Prostate gland (tissue), 2 donors: ENCODE measurements around the gene EHMT1.

Experiments used
- POLR2A ChIP-seq: fragments of 450-650 bp; IDR thresholded peaks from one replicate; pipeline ENCODE4 v1.6.1; 2016; ENCODE audit warnings: antibody characterized with exemption, mild to moderate bottlenecking
- POLR2AphosphoS5 ChIP-seq: sonication (generic); formaldehyde crosslinking; IDR thresholded peaks from one replicate; pipeline ENCODE4 v1.6.1; 2017; ENCODE audit warnings: antibody characterized with exemption
- TF ChIP-seq, protein P1 (sequence below), 4 experiments: fragments of 200-600 bp in 2 of 4; fragments of 450-650 bp in 2 of 4; sonication (generic) in 2 of 4; IDR thresholded peaks; 1 replicate in 3 of 4; 2 replicates in 1 of 4; pipeline ENCODE4 v1.5.1; 2016 to 2019; ENCODE audit warnings: antibody characterized with exemption in 4 of 4, mild to moderate bottlenecking in 2 of 4, moderate library complexity in 2 of 4

DNA sequence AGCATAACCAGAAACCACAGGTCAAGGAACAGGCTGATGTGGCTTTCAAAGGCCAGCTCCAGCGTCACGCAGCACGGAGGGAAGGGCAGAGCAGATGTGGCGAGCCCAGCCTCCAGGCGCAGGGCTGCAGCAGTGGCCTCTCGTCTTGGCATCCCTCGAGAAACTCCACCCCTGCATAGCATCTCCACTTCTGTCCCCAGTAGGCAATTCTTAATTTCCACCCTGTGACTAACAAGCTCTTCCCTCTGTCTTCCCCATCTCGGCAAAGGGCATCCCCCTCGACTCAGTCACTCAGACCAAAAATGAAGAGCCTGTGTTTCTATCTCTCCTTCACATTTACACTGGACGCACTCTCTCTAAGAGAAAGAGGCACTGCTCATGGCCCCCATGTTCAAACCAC is 257.0 kb downstream of the EHMT1 start:
- TF ChIP-seq, protein P1, sequence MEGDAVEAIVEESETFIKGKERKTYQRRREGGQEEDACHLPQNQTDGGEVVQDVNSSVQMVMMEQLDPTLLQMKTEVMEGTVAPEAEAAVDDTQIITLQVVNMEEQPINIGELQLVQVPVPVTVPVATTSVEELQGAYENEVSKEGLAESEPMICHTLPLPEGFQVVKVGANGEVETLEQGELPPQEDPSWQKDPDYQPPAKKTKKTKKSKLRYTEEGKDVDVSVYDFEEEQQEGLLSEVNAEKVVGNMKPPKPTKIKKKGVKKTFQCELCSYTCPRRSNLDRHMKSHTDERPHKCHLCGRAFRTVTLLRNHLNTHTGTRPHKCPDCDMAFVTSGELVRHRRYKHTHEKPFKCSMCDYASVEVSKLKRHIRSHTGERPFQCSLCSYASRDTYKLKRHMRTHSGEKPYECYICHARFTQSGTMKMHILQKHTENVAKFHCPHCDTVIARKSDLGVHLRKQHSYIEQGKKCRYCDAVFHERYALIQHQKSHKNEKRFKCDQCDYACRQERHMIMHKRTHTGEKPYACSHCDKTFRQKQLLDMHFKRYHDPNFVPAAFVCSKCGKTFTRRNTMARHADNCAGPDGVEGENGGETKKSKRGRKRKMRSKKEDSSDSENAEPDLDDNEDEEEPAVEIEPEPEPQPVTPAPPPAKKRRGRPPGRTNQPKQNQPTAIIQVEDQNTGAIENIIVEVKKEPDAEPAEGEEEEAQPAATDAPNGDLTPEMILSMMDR (IDR thresholded peaks at IDR 0.05): no peak
- no peak for TF ChIP-seq POLR2A
- no peak for TF ChIP-seq POLR2AphosphoS5
